K562 (cell line): ENCODE measurements around the gene CD79A. TPM values are rescaled to one million over a fixed set of nuclear protein-coding genes. Genes with fewer than 3 reads are reported as not detected.

Experiments
- CHD2 ChIP-seq: IDR thresholded peaks from 2 replicates; pipeline ENCODE4 v1.6.1; 2011; ENCODE audit warnings: low read depth, low read length
- EWSR1 ChIP-seq: fragments of 450-650 bp; IDR thresholded peaks from 2 replicates; pipeline ENCODE4 v1.6.1; 2018; ENCODE audit warnings: borderline replicate concordance, mild to moderate bottlenecking, low read depth, moderate library complexity; ENCODE audit not compliant: partially characterized antibody
- FOXK1 ChIP-seq: sonication (generic); formaldehyde crosslinking; IDR thresholded peaks from 2 replicates; pipeline ENCODE4 v1.8.0; 2022; ENCODE audit warnings: missing genetic modification reagents, mild to moderate bottlenecking, borderline replicate concordance
- KDM2B ChIP-seq: fragments of 250-450 bp; sonication (Bioruptor Pico); IDR thresholded peaks from 2 replicates; pipeline ENCODE4 v1.8.0; 2021; ENCODE audit warnings: mild to moderate bottlenecking, moderate library complexity
- MYNN ChIP-seq, 2 experiments: sonication (generic); formaldehyde crosslinking in 1 of 2; IDR thresholded peaks; 2 replicates each; pipeline versions ENCODE4 v1.5.0 to v1.6.1; 2016 to 2020; ENCODE audit warnings: antibody characterized with exemption in 1 of 2, missing genetic modification reagents in 1 of 2
- POLR2AphosphoS2 ChIP-seq: IDR thresholded peaks from 2 replicates; pipeline ENCODE4 v1.6.1; 2012; ENCODE audit warnings: low read length, improper control_type of control experiment
- POLR2AphosphoS5 ChIP-seq: IDR thresholded peaks from 2 replicates; pipeline ENCODE4 v1.6.1; 2011; ENCODE audit warnings: mild to moderate bottlenecking, low read depth, low read length, moderate library complexity; ENCODE audit not compliant: control insufficient read depth, insufficient read depth
- POLR2B ChIP-seq: fragments of 450-650 bp; IDR thresholded peaks from 2 replicates; pipeline ENCODE4 v1.6.1; 2018; ENCODE audit warnings: low read depth; ENCODE audit not compliant: partially characterized antibody
- RBFOX2 ChIP-seq: fragments of 200-400 bp; formaldehyde crosslinking; IDR thresholded peaks from 2 replicates; pipeline ENCODE4 v1.6.1; 2017; ENCODE audit warnings: low read depth, mild to moderate bottlenecking, low read length, moderate library complexity
- RBM22 ChIP-seq: fragments of 200-400 bp; formaldehyde crosslinking; IDR thresholded peaks from 2 replicates; pipeline ENCODE4 v1.6.1; 2018; ENCODE audit warnings: low read length, low read depth; ENCODE audit not compliant: poor library complexity, severe bottlenecking
- RHOXF2B ChIP-seq: fragments of 250-450 bp; sonication (Bioruptor Pico); conservative IDR thresholded peaks from 2 replicates; pipeline ENCODE4 v1.5.1; 2021
- THRAP3 ChIP-seq: fragments of 450-650 bp; IDR thresholded peaks from 2 replicates; pipeline ENCODE4 v1.6.1; 2016; ENCODE audit warnings: mild to moderate bottlenecking, inconsistent platforms, borderline replicate concordance
- ZFX ChIP-seq: sonication (generic); formaldehyde crosslinking; IDR thresholded peaks from 2 replicates; pipeline ENCODE4 v1.8.0; 2022; ENCODE audit warnings: mild to moderate bottlenecking, missing genetic modification reagents, moderate library complexity
- ZNF212 ChIP-seq: fragments of 450-650 bp; formaldehyde crosslinking; IDR thresholded peaks from 2 replicates; pipeline ENCODE4 v1.4.0; 2020; ENCODE audit warnings: mild to moderate bottlenecking
- ZNF77 ChIP-seq: fragments of 250-450 bp; sonication (Bioruptor Pico); IDR thresholded peaks from 2 replicates; pipeline ENCODE4 v1.5.0; 2020
- ZNF830 ChIP-seq: fragments of 250-450 bp; sonication (Bioruptor Pico); IDR thresholded peaks from 2 replicates; pipeline ENCODE4 v1.5.0; 2021; ENCODE audit warnings: mild to moderate bottlenecking
- polyA plus RNA-seq, 8 experiments: library from polyadenylated mRNA; depleted of rRNA in 4 of 8; stranded (reverse) in 5 of 8; unstranded in 3 of 8; fragments of >200 nt; fragmentation: Nextera tagmentation in 2 of 8; fragmentation: Illumina TruSeq in 1 of 8; extraction: Ambion mirVana in 2 of 8; extraction: Trizol in 1 of 8; gene quantifications; 2 replicates each; pipeline versions ENCODE4 v1.2.1 to v1.2.3, GENCODE V29; 2011 to 2014; ENCODE audit warnings: inconsistent platforms in 1 of 8, missing spikeins in 1 of 8
- total RNA-seq, 7 experiments: library from RNA; depleted of rRNA in 6 of 7; stranded (reverse); fragments of >200 nt in 6 of 7; fragmentation: Illumina TruSeq in 2 of 7; extraction: Trizol in 2 of 7; gene quantifications; 2 replicates each; pipeline versions ENCODE4 v1.2.1 to v1.2.3, GENCODE V29; 2011 to 2021; ENCODE audit warnings: low replicate concordance in 1 of 7
- TF ChIP-seq, protein P1 (sequence below): fragments of 450-650 bp; IDR thresholded peaks from 2 replicates; pipeline ENCODE4 v1.6.1; 2016; ENCODE audit warnings: mild to moderate bottlenecking, moderate library complexity

CD79A gene
- total and polyA plus RNA-seq, 9 of the 15 experiments (the other 6 are each of a cell fraction or from before 2014, with no cell fraction given) = 0.04 to 0.72 (median 0.17) TPM; not detected in 3

DNA sequence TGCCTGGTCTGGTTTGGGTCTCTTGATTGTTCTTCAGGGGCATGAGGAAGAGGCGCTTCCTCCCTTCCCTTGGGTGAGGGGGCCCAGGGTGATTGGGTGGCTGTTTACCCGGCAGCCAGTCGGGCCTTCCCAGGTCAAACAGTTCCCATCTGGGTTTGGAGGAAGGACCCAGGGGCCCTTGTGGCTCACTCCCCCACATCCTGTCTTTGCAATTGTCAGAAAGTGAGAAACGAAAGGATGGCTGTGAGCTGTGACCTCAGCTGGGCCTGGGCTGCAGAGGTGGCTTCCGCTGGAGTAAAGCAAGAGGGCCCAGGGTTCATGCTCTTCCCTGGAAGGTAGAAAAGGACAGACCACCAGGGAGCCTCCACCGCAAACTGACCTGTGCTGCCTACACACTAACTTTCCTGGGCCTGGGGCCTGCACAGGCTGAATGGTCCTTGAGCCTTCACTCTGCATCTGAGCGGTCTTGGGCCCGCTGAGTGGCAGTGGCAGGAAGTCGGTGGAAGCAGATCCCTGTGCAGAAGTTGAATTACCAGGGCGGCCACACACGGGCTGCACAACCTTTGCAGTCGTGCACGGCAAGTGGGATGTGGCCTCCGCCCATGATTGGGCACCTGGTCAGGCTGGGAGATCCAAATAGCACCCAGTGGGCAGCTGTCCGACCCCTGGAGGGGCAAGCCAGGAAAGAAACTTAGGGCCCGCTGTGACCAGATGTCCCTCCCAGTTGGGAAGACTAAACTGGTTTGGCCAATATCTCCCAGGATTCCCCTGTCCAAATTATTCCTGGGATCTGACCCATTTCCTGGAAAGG, 5.3 kb upstream of the CD79A start (continued):
- TF ChIP-seq, protein P1, sequence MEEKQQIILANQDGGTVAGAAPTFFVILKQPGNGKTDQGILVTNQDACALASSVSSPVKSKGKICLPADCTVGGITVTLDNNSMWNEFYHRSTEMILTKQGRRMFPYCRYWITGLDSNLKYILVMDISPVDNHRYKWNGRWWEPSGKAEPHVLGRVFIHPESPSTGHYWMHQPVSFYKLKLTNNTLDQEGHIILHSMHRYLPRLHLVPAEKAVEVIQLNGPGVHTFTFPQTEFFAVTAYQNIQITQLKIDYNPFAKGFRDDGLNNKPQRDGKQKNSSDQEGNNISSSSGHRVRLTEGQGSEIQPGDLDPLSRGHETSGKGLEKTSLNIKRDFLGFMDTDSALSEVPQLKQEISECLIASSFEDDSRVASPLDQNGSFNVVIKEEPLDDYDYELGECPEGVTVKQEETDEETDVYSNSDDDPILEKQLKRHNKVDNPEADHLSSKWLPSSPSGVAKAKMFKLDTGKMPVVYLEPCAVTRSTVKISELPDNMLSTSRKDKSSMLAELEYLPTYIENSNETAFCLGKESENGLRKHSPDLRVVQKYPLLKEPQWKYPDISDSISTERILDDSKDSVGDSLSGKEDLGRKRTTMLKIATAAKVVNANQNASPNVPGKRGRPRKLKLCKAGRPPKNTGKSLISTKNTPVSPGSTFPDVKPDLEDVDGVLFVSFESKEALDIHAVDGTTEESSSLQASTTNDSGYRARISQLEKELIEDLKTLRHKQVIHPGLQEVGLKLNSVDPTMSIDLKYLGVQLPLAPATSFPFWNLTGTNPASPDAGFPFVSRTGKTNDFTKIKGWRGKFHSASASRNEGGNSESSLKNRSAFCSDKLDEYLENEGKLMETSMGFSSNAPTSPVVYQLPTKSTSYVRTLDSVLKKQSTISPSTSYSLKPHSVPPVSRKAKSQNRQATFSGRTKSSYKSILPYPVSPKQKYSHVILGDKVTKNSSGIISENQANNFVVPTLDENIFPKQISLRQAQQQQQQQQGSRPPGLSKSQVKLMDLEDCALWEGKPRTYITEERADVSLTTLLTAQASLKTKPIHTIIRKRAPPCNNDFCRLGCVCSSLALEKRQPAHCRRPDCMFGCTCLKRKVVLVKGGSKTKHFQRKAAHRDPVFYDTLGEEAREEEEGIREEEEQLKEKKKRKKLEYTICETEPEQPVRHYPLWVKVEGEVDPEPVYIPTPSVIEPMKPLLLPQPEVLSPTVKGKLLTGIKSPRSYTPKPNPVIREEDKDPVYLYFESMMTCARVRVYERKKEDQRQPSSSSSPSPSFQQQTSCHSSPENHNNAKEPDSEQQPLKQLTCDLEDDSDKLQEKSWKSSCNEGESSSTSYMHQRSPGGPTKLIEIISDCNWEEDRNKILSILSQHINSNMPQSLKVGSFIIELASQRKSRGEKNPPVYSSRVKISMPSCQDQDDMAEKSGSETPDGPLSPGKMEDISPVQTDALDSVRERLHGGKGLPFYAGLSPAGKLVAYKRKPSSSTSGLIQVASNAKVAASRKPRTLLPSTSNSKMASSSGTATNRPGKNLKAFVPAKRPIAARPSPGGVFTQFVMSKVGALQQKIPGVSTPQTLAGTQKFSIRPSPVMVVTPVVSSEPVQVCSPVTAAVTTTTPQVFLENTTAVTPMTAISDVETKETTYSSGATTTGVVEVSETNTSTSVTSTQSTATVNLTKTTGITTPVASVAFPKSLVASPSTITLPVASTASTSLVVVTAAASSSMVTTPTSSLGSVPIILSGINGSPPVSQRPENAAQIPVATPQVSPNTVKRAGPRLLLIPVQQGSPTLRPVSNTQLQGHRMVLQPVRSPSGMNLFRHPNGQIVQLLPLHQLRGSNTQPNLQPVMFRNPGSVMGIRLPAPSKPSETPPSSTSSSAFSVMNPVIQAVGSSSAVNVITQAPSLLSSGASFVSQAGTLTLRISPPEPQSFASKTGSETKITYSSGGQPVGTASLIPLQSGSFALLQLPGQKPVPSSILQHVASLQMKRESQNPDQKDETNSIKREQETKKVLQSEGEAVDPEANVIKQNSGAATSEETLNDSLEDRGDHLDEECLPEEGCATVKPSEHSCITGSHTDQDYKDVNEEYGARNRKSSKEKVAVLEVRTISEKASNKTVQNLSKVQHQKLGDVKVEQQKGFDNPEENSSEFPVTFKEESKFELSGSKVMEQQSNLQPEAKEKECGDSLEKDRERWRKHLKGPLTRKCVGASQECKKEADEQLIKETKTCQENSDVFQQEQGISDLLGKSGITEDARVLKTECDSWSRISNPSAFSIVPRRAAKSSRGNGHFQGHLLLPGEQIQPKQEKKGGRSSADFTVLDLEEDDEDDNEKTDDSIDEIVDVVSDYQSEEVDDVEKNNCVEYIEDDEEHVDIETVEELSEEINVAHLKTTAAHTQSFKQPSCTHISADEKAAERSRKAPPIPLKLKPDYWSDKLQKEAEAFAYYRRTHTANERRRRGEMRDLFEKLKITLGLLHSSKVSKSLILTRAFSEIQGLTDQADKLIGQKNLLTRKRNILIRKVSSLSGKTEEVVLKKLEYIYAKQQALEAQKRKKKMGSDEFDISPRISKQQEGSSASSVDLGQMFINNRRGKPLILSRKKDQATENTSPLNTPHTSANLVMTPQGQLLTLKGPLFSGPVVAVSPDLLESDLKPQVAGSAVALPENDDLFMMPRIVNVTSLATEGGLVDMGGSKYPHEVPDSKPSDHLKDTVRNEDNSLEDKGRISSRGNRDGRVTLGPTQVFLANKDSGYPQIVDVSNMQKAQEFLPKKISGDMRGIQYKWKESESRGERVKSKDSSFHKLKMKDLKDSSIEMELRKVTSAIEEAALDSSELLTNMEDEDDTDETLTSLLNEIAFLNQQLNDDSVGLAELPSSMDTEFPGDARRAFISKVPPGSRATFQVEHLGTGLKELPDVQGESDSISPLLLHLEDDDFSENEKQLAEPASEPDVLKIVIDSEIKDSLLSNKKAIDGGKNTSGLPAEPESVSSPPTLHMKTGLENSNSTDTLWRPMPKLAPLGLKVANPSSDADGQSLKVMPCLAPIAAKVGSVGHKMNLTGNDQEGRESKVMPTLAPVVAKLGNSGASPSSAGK = no peak
- TF ChIP-seq EWSR1 (peak; percentile 40), ZNF830 (CRISPR knock-in tag) (peak; percentile 62; the same call in 1 of the 2 replicates), RHOXF2B (CRISPR knock-in tag) (0 out of 2 replicates have a peak, but pooled peaks have one; percentile 36), POLR2AphosphoS2 (peak; percentile 89; the same call in 1 of the 2 replicates), FOXK1 (CRISPR knock-in tag) (0 out of 2 replicates have a peak, but pooled peaks have one; percentile 41), MYNN (IDR thresholded peaks at IDR 0.05) (peak; percentile 61), MYNN (CRISPR knock-in tag; IDR thresholded peaks at IDR 0.05) (no peak), KDM2B (CRISPR knock-in tag) (no peak), ZFX (CRISPR knock-in tag) (peak; percentile 27), ZNF212 (CRISPR knock-in tag) (no peak), RBFOX2 (peak; percentile 63), CHD2 (peak; percentile 6; the same call in 1 of the 2 replicates), RBM22 (no peak), THRAP3 (peak; percentile 16; the same call in 1 of the 2 replicates), ZNF77 (CRISPR knock-in tag) (peak; percentile 28; the same call in 1 of the 2 replicates), POLR2AphosphoS5 (peak; percentile 67), POLR2B (peak; percentile 74)
